K562 (cell line): Measurements from ENCODE around the gene STING1. TPM values are rescaled to one million over a fixed set of nuclear protein-coding genes. Genes with fewer than 3 reads are reported as not detected.

Experiments used
- CBX8 ChIP-seq: fragments of 200-600 bp; sonication (generic); IDR thresholded peaks from 2 replicates; pipeline ENCODE4 v1.6.1; 2012; ENCODE audit warnings: borderline replicate concordance, mixed run types, low read depth, mild to moderate bottlenecking, moderate library complexity, mixed read lengths, low read length, control low read depth, inconsistent platforms; ENCODE audit not compliant: poor library complexity, severe bottlenecking; ENCODE audit errors: extremely low read depth
- CC2D1A ChIP-seq: fragments of 450-650 bp; IDR thresholded peaks from 2 replicates; pipeline ENCODE4 v1.6.1; 2017; ENCODE audit warnings: mild to moderate bottlenecking
- FOXA1 ChIP-seq: fragments of 450-650 bp; IDR thresholded peaks from 2 replicates; pipeline ENCODE4 v1.6.1; 2016; ENCODE audit warnings: mild to moderate bottlenecking, borderline replicate concordance
- GTF2E2 ChIP-seq: fragments of 200-800 bp; sonication (Bioruptor generic); IDR thresholded peaks from 2 replicates; pipeline ENCODE4 v1.6.1; 2016; ENCODE audit warnings: missing genetic modification characterization, missing compliant biosample characterization
- JUND ChIP-seq, 2 experiments: IDR thresholded peaks; 2 replicates in 1 of 2; 3 replicates in 1 of 2; pipeline ENCODE4 v1.6.1; 2011; ENCODE audit warnings: borderline replicate concordance in 2 of 2, low read depth in 2 of 2, low read length in 2 of 2, improper control_type of control experiment in 1 of 2, missing biosample characterization in 1 of 2, missing genetic modification characterization in 1 of 2, missing genetic modification reagents in 1 of 2
- KDM5B ChIP-seq: fragments of 200-600 bp; sonication (generic); IDR thresholded peaks from 2 replicates; pipeline ENCODE4 v1.6.1; 2012; ENCODE audit warnings: low read depth, mild to moderate bottlenecking, moderate library complexity, low read length, control low read depth, inconsistent platforms; ENCODE audit not compliant: insufficient replicate concordance
- LARP7 ChIP-seq: fragments of 450-650 bp; IDR thresholded peaks from 2 replicates; pipeline ENCODE4 v1.6.1; 2016
- NRF1 ChIP-seq, 2 experiments: fragments of 450-650 bp; IDR thresholded peaks in 1 of 2; conservative IDR thresholded peaks in 1 of 2; 2 replicates each; pipeline ENCODE4 v1.6.1; 2014; ENCODE audit warnings: mild to moderate bottlenecking in 2 of 2
- RUNX1 ChIP-seq: sonication (generic); IDR thresholded peaks from 2 replicates; pipeline ENCODE4 v1.6.1; 2016; ENCODE audit warnings: antibody characterized with exemption, low read depth
- SREBF2 ChIP-seq: sonication (generic); formaldehyde crosslinking; IDR thresholded peaks from 2 replicates; pipeline ENCODE4 v1.4.0; 2020; ENCODE audit warnings: mild to moderate bottlenecking, missing genetic modification reagents
- TRIM24 ChIP-seq, 2 experiments: fragments of 450-650 bp; IDR thresholded peaks; 2 replicates each; pipeline ENCODE4 v1.6.1; 2016
- TSC22D4 ChIP-seq: fragments of 450-650 bp; IDR thresholded peaks from 2 replicates; pipeline ENCODE4 v1.6.1; 2016; ENCODE audit warnings: missing genetic modification characterization, missing biosample characterization, control low read depth
- U2AF1 ChIP-seq: fragments of 200-400 bp; formaldehyde crosslinking; optimal IDR thresholded peaks from 2 replicates; pipeline ENCODE3; 2017; ENCODE audit warnings: mild to moderate bottlenecking, low read depth, low read length, moderate library complexity
- ZNF324 ChIP-seq: fragments of 250-450 bp; sonication (Bioruptor Pico); IDR thresholded peaks from 2 replicates; pipeline ENCODE4 v1.4.0; 2020; ENCODE audit warnings: mild to moderate bottlenecking
- ZNF77 ChIP-seq: fragments of 250-450 bp; sonication (Bioruptor Pico); IDR thresholded peaks from 2 replicates; pipeline ENCODE4 v1.5.0; 2020
- polyA plus RNA-seq, 8 experiments: library from polyadenylated mRNA; depleted of rRNA in 4 of 8; stranded (reverse) in 5 of 8; unstranded in 3 of 8; fragments of >200 nt; fragmentation: Nextera tagmentation in 2 of 8; fragmentation: Illumina TruSeq in 1 of 8; extraction: Ambion mirVana in 2 of 8; extraction: Trizol in 1 of 8; gene quantifications; 2 replicates each; pipeline versions ENCODE4 v1.2.1 to v1.2.3, GENCODE V29; 2011 to 2014; ENCODE audit warnings: inconsistent platforms in 1 of 8, missing spikeins in 1 of 8
- total RNA-seq, 7 experiments: library from RNA; depleted of rRNA in 6 of 7; stranded (reverse); fragments of >200 nt in 6 of 7; fragmentation: Illumina TruSeq in 2 of 7; extraction: Trizol in 2 of 7; gene quantifications; 2 replicates each; pipeline versions ENCODE4 v1.2.1 to v1.2.3, GENCODE V29; 2011 to 2021; ENCODE audit warnings: low replicate concordance in 1 of 7
- TF ChIP-seq, protein P1 (sequence below): sonication (generic); formaldehyde crosslinking; IDR thresholded peaks from 2 replicates; pipeline ENCODE4 v1.8.0; 2022; ENCODE audit warnings: mild to moderate bottlenecking, missing genetic modification reagents
- TF ChIP-seq, protein P2 (sequence below): sonication (generic); formaldehyde crosslinking; IDR thresholded peaks from 2 replicates; pipeline ENCODE4 v1.8.0; 2022; ENCODE audit warnings: missing genetic modification reagents, mild to moderate bottlenecking, borderline replicate concordance
- TF ChIP-seq, protein P3 (sequence below): fragments of 450-650 bp; IDR thresholded peaks from 2 replicates; pipeline ENCODE4 v1.6.1; 2017; ENCODE audit warnings: antibody characterized with exemption, mild to moderate bottlenecking

The STING1 gene
- total and polyA plus RNA-seq, 9 of the 15 experiments (the other 6 are each of a cell fraction or from before 2014, with no cell fraction given): 20.8 to 69.1 (median 44.7) TPM

DNA sequence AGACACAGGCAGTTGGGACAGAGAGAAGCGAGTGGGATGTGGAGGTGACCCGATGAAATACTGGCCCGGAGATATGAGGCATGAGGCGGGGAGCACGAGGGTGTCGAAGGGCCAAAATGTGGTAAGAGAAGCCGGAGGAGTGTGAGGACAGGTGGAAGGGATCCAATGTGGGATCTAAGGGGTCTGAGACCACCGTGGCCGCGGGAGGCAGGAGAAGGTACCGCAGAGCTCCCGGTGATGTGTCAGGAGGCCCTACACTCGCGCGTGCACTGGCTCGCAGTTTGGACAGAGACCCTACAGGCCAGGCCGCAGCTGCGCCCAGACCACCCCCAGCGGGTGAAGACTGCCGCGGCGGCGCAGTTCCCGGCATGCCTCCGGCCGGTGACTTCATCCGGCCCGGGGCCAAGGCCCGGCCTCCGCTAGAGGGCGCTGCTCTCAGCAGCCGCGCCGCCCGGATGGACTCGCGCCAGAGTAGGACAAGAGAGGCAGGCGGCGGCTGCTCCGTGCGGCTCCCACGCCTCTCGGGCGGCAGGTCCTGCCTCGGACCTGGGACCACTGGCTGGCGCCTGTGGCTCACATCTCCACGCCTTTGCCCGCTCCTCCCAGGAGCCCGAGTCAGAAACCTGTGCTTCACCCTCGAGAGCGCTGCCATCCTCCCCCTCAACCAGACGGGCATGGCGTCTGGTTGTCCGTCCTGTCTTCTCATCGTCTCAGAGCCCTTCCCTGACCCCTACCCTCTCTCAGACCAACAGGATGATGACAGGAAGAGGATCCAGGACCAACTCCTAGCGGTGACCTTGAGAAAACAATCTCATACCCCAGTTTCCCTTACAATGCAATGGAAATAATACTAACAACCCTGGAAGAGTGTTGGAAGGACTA is 35.4 kb upstream of the STING1 start (continued):
- TF ChIP-seq, protein P1, sequence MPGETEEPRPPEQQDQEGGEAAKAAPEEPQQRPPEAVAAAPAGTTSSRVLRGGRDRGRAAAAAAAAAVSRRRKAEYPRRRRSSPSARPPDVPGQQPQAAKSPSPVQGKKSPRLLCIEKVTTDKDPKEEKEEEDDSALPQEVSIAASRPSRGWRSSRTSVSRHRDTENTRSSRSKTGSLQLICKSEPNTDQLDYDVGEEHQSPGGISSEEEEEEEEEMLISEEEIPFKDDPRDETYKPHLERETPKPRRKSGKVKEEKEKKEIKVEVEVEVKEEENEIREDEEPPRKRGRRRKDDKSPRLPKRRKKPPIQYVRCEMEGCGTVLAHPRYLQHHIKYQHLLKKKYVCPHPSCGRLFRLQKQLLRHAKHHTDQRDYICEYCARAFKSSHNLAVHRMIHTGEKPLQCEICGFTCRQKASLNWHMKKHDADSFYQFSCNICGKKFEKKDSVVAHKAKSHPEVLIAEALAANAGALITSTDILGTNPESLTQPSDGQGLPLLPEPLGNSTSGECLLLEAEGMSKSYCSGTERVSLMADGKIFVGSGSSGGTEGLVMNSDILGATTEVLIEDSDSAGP (CRISPR knock-in tag): no peak
- peak; percentile 93 for TF ChIP-seq GTF2E2
- no peak for TF ChIP-seq RUNX1
- TF ChIP-seq, protein P2, sequence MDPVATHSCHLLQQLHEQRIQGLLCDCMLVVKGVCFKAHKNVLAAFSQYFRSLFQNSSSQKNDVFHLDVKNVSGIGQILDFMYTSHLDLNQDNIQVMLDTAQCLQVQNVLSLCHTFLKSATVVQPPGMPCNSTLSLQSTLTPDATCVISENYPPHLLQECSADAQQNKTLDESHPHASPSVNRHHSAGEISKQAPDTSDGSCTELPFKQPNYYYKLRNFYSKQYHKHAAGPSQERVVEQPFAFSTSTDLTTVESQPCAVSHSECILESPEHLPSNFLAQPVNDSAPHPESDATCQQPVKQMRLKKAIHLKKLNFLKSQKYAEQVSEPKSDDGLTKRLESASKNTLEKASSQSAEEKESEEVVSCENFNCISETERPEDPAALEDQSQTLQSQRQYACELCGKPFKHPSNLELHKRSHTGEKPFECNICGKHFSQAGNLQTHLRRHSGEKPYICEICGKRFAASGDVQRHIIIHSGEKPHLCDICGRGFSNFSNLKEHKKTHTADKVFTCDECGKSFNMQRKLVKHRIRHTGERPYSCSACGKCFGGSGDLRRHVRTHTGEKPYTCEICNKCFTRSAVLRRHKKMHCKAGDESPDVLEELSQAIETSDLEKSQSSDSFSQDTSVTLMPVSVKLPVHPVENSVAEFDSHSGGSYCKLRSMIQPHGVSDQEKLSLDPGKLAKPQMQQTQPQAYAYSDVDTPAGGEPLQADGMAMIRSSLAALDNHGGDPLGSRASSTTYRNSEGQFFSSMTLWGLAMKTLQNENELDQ: no peak
- TF ChIP-seq SREBF2: no peak
- no peak for TF ChIP-seq TSC22D4 (tag)
- TF ChIP-seq, protein P3, sequence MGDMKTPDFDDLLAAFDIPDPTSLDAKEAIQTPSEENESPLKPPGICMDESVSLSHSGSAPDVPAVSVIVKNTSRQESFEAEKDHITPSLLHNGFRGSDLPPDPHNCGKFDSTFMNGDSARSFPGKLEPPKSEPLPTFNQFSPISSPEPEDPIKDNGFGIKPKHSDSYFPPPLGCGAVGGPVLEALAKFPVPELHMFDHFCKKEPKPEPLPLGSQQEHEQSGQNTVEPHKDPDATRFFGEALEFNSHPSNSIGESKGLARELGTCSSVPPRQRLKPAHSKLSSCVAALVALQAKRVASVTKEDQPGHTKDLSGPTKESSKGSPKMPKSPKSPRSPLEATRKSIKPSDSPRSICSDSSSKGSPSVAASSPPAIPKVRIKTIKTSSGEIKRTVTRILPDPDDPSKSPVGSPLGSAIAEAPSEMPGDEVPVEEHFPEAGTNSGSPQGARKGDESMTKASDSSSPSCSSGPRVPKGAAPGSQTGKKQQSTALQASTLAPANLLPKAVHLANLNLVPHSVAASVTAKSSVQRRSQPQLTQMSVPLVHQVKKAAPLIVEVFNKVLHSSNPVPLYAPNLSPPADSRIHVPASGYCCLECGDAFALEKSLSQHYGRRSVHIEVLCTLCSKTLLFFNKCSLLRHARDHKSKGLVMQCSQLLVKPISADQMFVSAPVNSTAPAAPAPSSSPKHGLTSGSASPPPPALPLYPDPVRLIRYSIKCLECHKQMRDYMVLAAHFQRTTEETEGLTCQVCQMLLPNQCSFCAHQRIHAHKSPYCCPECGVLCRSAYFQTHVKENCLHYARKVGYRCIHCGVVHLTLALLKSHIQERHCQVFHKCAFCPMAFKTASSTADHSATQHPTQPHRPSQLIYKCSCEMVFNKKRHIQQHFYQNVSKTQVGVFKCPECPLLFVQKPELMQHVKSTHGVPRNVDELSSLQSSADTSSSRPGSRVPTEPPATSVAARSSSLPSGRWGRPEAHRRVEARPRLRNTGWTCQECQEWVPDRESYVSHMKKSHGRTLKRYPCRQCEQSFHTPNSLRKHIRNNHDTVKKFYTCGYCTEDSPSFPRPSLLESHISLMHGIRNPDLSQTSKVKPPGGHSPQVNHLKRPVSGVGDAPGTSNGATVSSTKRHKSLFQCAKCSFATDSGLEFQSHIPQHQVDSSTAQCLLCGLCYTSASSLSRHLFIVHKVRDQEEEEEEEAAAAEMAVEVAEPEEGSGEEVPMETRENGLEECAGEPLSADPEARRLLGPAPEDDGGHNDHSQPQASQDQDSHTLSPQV: peak; percentile 95
- 0 out of 2 replicates have a peak, but pooled peaks have one; percentile 28 for TF ChIP-seq LARP7
- TF ChIP-seq CBX8: no peak
- no peak for TF ChIP-seq FOXA1
- 0 out of 2 replicates have a peak, but pooled peaks have one; percentile 59 for TF ChIP-seq ZNF324
- no peak for TF ChIP-seq ZNF77 (CRISPR knock-in tag)
- TF ChIP-seq KDM5B: peak; percentile 72
- peak; percentile 84 for TF ChIP-seq U2AF1
- TF ChIP-seq NRF1 (conservative IDR thresholded peaks at IDR 0.05 in 1 of 2, IDR thresholded peaks at IDR 0.05 in 1 of 2): peak; percentile 80 to 85
- peak; percentile 97 for TF ChIP-seq JUND (IDR thresholded peaks at IDR 0.05; ENCODE audit: borderline replicate concordance, low read depth, low read length)
- TF ChIP-seq JUND (tag; IDR thresholded peaks at IDR 0.05; ENCODE audit: borderline replicate concordance, low read depth, low read length): peak; percentile 99
- TF ChIP-seq CC2D1A: 0 out of 2 replicates have a peak, but pooled peaks have one; percentile 16
- peak in 1 of 2 experiments; percentile 65; a peak in 2 of 4 replicates for TF ChIP-seq TRIM24 (IDR thresholded peaks at IDR 0.05)
